GM12878 (cell line): ENCODE measurements around the gene PFKP. TPM values are rescaled to one million over a fixed set of nuclear protein-coding genes. Genes with fewer than 3 reads are reported as not detected.

ENCODE experiments used
- CHD1 ChIP-seq: IDR thresholded peaks from 2 replicates; pipeline ENCODE4 v1.6.1; 2012; ENCODE audit warnings: low read depth, low read length, improper control_type of control experiment
- CHD4 ChIP-seq: fragments of 200-600 bp; sonication (generic); IDR thresholded peaks from 2 replicates; pipeline ENCODE4 v1.6.1; 2016; ENCODE audit warnings: mild to moderate bottlenecking
- CTCF ChIP-seq, 3 experiments: IDR thresholded peaks in 2 of 3; conservative IDR thresholded peaks in 1 of 3; 2 replicates each; pipeline ENCODE4 v1.5.1; 2011; ENCODE audit warnings: low read depth in 3 of 3, low read length in 3 of 3, mild to moderate bottlenecking in 3 of 3, control low read depth in 2 of 3, moderate library complexity in 2 of 3, inconsistent platforms in 1 of 3, mixed read lengths in 1 of 3; ENCODE audit not compliant: control insufficient read depth in 2 of 3, insufficient read depth in 1 of 3; ENCODE audit errors: extremely low read depth in 1 of 3
- E2F4 ChIP-seq: IDR thresholded peaks from 2 replicates; pipeline ENCODE4 v1.6.1; 2012; ENCODE audit warnings: low read depth, low read length, improper control_type of control experiment
- LARP7 ChIP-seq: fragments of 450-650 bp; IDR thresholded peaks from 2 replicates; pipeline ENCODE4 v1.6.1; 2017; ENCODE audit warnings: mild to moderate bottlenecking
- MEF2A ChIP-seq: IDR thresholded peaks from 2 replicates; pipeline ENCODE4 v1.6.1; 2011; ENCODE audit warnings: low read depth, mild to moderate bottlenecking, low read length, moderate library complexity; ENCODE audit not compliant: insufficient read depth
- NFXL1 ChIP-seq: fragments of 450-650 bp; IDR thresholded peaks from 2 replicates; pipeline ENCODE4 v1.6.1; 2017; ENCODE audit warnings: antibody characterized with exemption, mild to moderate bottlenecking, borderline replicate concordance
- POLR2AphosphoS5 ChIP-seq: IDR thresholded peaks from 2 replicates; pipeline ENCODE4 v1.6.1; 2011; ENCODE audit warnings: mild to moderate bottlenecking, low read length, inconsistent platforms
- RAD21 ChIP-seq: IDR thresholded peaks from 2 replicates; pipeline ENCODE4 v1.6.1; 2011; ENCODE audit warnings: mild to moderate bottlenecking, low read depth, low read length, moderate library complexity; ENCODE audit not compliant: insufficient read depth
- RCOR1 ChIP-seq: conservative IDR thresholded peaks from 2 replicates; pipeline ENCODE4 v1.6.1; 2012; ENCODE audit warnings: low read depth, low read length, improper control_type of control experiment
- RFX5 ChIP-seq: IDR thresholded peaks from 2 replicates; pipeline ENCODE4 v1.6.1; 2011; ENCODE audit warnings: low read depth, low read length, improper control_type of control experiment
- RUNX3 ChIP-seq: IDR thresholded peaks from 2 replicates; pipeline ENCODE4 v1.6.1; 2012; ENCODE audit warnings: low read length, inconsistent platforms
- SUZ12 ChIP-seq: fragments of 200-600 bp; sonication (generic); IDR thresholded peaks from one replicate; pipeline ENCODE4 v1.6.1; 2018; ENCODE audit warnings: antibody characterized with exemption, mild to moderate bottlenecking; ENCODE audit not compliant: unreplicated experiment
- ZBED1 ChIP-seq: IDR thresholded peaks from 2 replicates; pipeline ENCODE4 v1.6.1; 2016; ENCODE audit warnings: borderline replicate concordance
- ZNF592 ChIP-seq: fragments of 450-650 bp; IDR thresholded peaks from 2 replicates; pipeline ENCODE4 v1.6.1; 2017; ENCODE audit warnings: mild to moderate bottlenecking, moderate library complexity
- polyA plus RNA-seq, 11 experiments: library from polyadenylated mRNA; depleted of rRNA in 4 of 11; unstranded in 6 of 11; stranded (reverse) in 5 of 11; fragments of >200 nt; fragmentation: Nextera tagmentation in 4 of 11; fragmentation: Illumina TruSeq in 1 of 11; extraction: Ambion mirVana in 4 of 11; extraction: Trizol in 1 of 11; gene quantifications; 1 replicate in 1 of 11; 2 replicates in 10 of 11; pipeline versions ENCODE4 v1.2.1 to v1.2.3, GENCODE V29; 2011 to 2016; ENCODE audit warnings: inconsistent platforms in 2 of 11, missing spikeins in 2 of 11, low read depth in 1 of 11
- total RNA-seq, 4 experiments: library from RNA; depleted of rRNA in 3 of 4; stranded (reverse); fragments of >200 nt in 3 of 4; fragmentation: Illumina TruSeq in 1 of 4; extraction: Trizol in 1 of 4; gene quantifications; 2 replicates each; pipeline versions ENCODE4 v1.2.1 to v1.2.3, GENCODE V29; 2013 to 2021
- TF ChIP-seq, protein P1 (sequence below): fragments of 450-650 bp; formaldehyde crosslinking; IDR thresholded peaks from 2 replicates; pipeline ENCODE4 v1.4.0; 2022; ENCODE audit warnings: mild to moderate bottlenecking, moderate library complexity

PFKP gene
- total and polyA plus RNA-seq, 10 of the 15 experiments (the other 5 are each of a cell fraction or from before 2014, with no cell fraction given): 27.0 to 145 (median 95.7) TPM

DNA sequence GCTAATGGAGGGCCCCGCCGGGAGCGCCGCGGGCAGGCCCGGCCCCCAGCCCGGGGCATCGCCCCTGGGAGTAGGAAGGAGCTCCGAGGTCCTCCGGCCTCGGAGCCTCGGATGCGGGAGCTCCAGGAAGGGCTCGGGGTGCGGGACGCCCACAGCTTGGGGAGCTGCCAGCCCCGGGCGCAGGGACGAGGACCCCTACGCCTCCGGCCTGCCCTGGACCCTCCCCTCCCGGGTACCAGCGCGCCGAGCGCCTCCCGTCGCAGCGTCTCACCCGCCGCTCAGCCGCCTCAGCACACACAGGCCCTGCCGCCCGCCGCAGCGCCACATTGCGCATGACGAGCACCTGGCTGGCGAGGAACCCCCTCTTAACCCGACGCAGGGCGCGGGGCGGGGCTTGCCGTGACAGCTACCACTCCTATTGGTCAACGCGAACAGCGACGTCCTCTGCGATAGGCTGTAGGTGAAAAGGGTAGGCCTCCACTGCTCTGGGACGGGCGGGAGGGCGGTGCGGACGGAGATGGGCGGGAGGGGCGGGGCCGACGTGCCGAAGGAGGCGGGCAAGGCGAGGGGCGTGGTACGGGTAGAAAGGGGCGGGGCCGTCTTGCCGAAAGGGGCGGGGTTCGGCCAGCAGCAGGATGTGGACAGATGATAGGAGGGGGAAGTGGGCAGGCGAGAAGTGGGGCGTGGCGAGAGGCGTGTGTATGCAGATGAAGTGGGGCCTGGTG lies 105.3 kb downstream of the PFKP start, which contains the start of gene PITRM1 (continued):
- TF ChIP-seq SUZ12: no peak
- TF ChIP-seq RAD21: no peak
- TF ChIP-seq RUNX3: no peak
- TF ChIP-seq MEF2A: no peak
- no peak for TF ChIP-seq ZBED1
- no peak for TF ChIP-seq RCOR1
- TF ChIP-seq LARP7: peak; percentile 88
- no peak for TF ChIP-seq NFXL1
- peak; percentile 72; the same call in 1 of the 2 replicates for TF ChIP-seq RFX5
- no peak for TF ChIP-seq CHD1
- no peak for TF ChIP-seq CHD4
- TF ChIP-seq ZNF592: no peak
- TF ChIP-seq POLR2AphosphoS5: peak; percentile 98
- no peak for TF ChIP-seq E2F4
- TF ChIP-seq, protein P1, sequence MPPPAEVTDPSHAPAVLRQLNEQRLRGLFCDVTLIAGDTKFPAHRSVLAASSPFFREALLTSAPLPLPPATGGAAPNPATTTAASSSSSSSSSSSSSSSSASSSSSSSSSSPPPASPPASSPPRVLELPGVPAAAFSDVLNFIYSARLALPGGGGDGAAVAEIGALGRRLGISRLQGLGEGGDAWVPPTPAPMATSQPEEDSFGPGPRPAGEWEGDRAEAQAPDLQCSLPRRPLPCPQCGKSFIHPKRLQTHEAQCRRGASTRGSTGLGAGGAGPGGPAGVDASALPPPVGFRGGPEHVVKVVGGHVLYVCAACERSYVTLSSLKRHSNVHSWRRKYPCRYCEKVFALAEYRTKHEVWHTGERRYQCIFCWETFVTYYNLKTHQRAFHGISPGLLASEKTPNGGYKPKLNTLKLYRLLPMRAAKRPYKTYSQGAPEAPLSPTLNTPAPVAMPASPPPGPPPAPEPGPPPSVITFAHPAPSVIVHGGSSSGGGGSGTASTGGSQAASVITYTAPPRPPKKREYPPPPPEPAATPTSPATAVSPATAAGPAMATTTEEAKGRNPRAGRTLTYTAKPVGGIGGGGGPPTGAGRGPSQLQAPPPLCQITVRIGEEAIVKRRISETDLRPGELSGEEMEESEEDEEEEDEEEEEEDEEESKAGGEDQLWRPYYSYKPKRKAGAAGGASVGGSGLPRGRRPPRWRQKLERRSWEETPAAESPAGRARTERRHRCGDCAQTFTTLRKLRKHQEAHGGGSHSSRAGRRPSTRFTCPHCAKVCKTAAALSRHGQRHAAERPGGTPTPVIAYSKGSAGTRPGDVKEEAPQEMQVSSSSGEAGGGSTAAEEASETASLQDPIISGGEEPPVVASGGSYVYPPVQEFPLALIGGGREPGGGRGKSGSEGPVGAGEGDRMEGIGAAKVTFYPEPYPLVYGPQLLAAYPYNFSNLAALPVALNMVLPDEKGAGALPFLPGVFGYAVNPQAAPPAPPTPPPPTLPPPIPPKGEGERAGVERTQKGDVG (CRISPR knock-in tag): no peak
- no peak for TF ChIP-seq CTCF (IDR thresholded peaks at IDR 0.05 in 2 of 3, conservative IDR thresholded peaks at IDR 0.05 in 1 of 3; ENCODE audit: control insufficient read depth in 2 of 3, extremely low read depth in 1 of 3, insufficient read depth in 1 of 3, low read depth in 3 of 3, low read length in 3 of 3)
